Activated T-cell treated with anti-CD3 and anti-CD28 coated beads, Interleukin-2, amount 50 U/mL, for 48 hours (primary cell): Measurements from ENCODE around the gene OCA2.

Experiments used
- DNase-seq, 2 experiments: peaks; one replicate each; pipeline ENCODE4 v3.0.0-alpha.2; 2020

Gene OCA2

GRCh38 chr15:28118531-28118930 is 19.4 kb upstream of the OCA2 start:
- no peak for DNase-seq

- no peak for DNase-seq
Observed at GRCh38 chr15:28118083-28118482, 19.0 kb upstream of the OCA2 start.

GRCh38 chr15:28117432-28117990 is 18.4 kb upstream of the OCA2 start:
- DNase-seq = no peak

GRCh38 chr15:28116521-28117431 is 17.7 kb upstream of the OCA2 start:
- DNase-seq = no peak

- no peak for DNase-seq
Observed at GRCh38 chr15:28115871-28116270, 16.8 kb upstream of the OCA2 start.

- no peak for DNase-seq
Observed at GRCh38 chr15:28114721-28115622, 15.9 kb upstream of the OCA2 start.

GRCh38 chr15:28114114-28114455 is 15.0 kb upstream of the OCA2 start:
- no peak for DNase-seq

GRCh38 chr15:28113394-28114113 is 14.4 kb upstream of the OCA2 start:
- DNase-seq = no peak

- no peak for DNase-seq
Observed at GRCh38 chr15:28112962-28113361, 13.8 kb upstream of the OCA2 start.

- no peak for DNase-seq
Observed at GRCh38 chr15:28112101-28112760, 13.1 kb upstream of the OCA2 start.

GRCh38 chr15:28111543-28111942 is 12.4 kb upstream of the OCA2 start:
- DNase-seq = no peak

- DNase-seq = no peak
Observed at GRCh38 chr15:28110481-28110881, 11.4 kb upstream of the OCA2 start.

- DNase-seq = no peak
Observed at GRCh38 chr15:28109626-28110455, 10.7 kb upstream of the OCA2 start.

GRCh38 chr15:28107904-28108275 is 8.8 kb upstream of the OCA2 start:
- no peak for DNase-seq

GRCh38 chr15:28107111-28107903 is 8.2 kb upstream of the OCA2 start:
- DNase-seq = peak; percentile 27 to 37

- peak; percentile 32 to 37 for DNase-seq
Observed at GRCh38 chr15:28106294-28107110, 7.4 kb upstream of the OCA2 start.

GRCh38 chr15:28105793-28106192 is 6.7 kb upstream of the OCA2 start:
- no peak for DNase-seq

GRCh38 chr15:28105224-28105791 is 6.2 kb upstream of the OCA2 start:
- no peak for DNase-seq

GRCh38 chr15:28104326-28104725 is 5.2 kb upstream of the OCA2 start:
- DNase-seq = no peak
